ENCODE results near the gene SMIM13. TPM values are rescaled to one million over a fixed set of nuclear protein-coding genes. Genes with fewer than 3 reads are reported as not detected.

SMIM13 gene
- total and polyA plus RNA-seq, 2 donors from 2014 or later: 4.0 to 6.6 TPM

GRCh38 chr6:11136809-11137208 lies 43.2 kb downstream of the SMIM13 start:
- TF ChIP-seq, protein P1, sequence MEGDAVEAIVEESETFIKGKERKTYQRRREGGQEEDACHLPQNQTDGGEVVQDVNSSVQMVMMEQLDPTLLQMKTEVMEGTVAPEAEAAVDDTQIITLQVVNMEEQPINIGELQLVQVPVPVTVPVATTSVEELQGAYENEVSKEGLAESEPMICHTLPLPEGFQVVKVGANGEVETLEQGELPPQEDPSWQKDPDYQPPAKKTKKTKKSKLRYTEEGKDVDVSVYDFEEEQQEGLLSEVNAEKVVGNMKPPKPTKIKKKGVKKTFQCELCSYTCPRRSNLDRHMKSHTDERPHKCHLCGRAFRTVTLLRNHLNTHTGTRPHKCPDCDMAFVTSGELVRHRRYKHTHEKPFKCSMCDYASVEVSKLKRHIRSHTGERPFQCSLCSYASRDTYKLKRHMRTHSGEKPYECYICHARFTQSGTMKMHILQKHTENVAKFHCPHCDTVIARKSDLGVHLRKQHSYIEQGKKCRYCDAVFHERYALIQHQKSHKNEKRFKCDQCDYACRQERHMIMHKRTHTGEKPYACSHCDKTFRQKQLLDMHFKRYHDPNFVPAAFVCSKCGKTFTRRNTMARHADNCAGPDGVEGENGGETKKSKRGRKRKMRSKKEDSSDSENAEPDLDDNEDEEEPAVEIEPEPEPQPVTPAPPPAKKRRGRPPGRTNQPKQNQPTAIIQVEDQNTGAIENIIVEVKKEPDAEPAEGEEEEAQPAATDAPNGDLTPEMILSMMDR (IDR thresholded peaks at IDR 0.05; ENCODE audit: borderline replicate concordance, extremely low read depth, insufficient read depth): no peak
- Histone ChIP-seq H3K27me3 (ENCODE audit: control insufficient read depth, insufficient read depth, low read length) (no peaks in the 10 kb centered on the region), H3K27ac (ENCODE audit: low read depth in 2 of 2, low read length in 2 of 2) (no peak overlapping the region), H3K4me1 (ENCODE audit: control insufficient read depth in 2 of 3, insufficient read depth in 2 of 3, low read depth in 1 of 3, low read length in 3 of 3) (no peaks in the 10 kb centered on the region), H3K9ac (ENCODE audit: low read length in 3 of 3) (no peak overlapping the region), H3K9me3 (ENCODE audit: control insufficient read depth in 2 of 3, insufficient read depth in 1 of 3, low read length in 3 of 3) (no peaks in the 10 kb centered on the region), H3K4me3 (ENCODE audit: low read length in 3 of 3) (no peak overlapping the region), H3K36me3 (ENCODE audit: control insufficient read depth in 2 of 3, insufficient read depth in 3 of 3, low read length in 3 of 3) (peaks cover 0 to 8% (median 5%) of the 10 kb centered on the region in 3 donors)
- FAIRE-seq: no peak
- intact Hi-C loops (cut with DNase I): no loop called here
- no peak for DNase-seq

- no peaks in the 10 kb centered on the region for H3K9me3 ChIP-seq (ENCODE audit: control insufficient read depth in 2 of 3, insufficient read depth in 1 of 3, low read length in 3 of 3)
- H3K36me3 ChIP-seq (ENCODE audit: control insufficient read depth in 2 of 3, insufficient read depth in 3 of 3, low read length in 3 of 3): peaks cover 0 to 8% (median 5%) of the 10 kb centered on the region in 3 donors
- FAIRE-seq (no peak), DNase-seq (no peak)
- H3K27ac ChIP-seq (ENCODE audit: low read depth in 2 of 2, low read length in 2 of 2): no peak overlapping the region
- no peak overlapping the region for H3K9ac ChIP-seq (ENCODE audit: low read length in 3 of 3)
- TF ChIP-seq, protein P1 (IDR thresholded peaks at IDR 0.05; ENCODE audit: borderline replicate concordance, extremely low read depth, insufficient read depth): no peak
- no peak overlapping the region for H3K4me3 ChIP-seq (ENCODE audit: low read length in 3 of 3)
- intact Hi-C loops (cut with DNase I): no loop called here
- H3K27me3 ChIP-seq (ENCODE audit: control insufficient read depth, insufficient read depth, low read length): no peaks in the 10 kb centered on the region
- no peaks in the 10 kb centered on the region for H3K4me1 ChIP-seq (ENCODE audit: control insufficient read depth in 2 of 3, insufficient read depth in 2 of 3, low read depth in 1 of 3, low read length in 3 of 3)
Measured at GRCh38 chr6:11139051-11139960, 45.7 kb downstream of the SMIM13 start.

- TF ChIP-seq, protein P1 (IDR thresholded peaks at IDR 0.05; ENCODE audit: borderline replicate concordance, extremely low read depth, insufficient read depth): no peak
- intact Hi-C loops (cut with DNase I): no loop called here
Measured at GRCh38 chr6:11140056-11140455, 46.4 kb downstream of the SMIM13 start.

More at GRCh38 chr6:11140056-11140455, 46.4 kb downstream of the SMIM13 start:
- FAIRE-seq: no peak
- Histone ChIP-seq H3K27ac (ENCODE audit: low read depth in 2 of 2, low read length in 2 of 2) (no peak overlapping the region), H3K4me3 (ENCODE audit: low read length in 3 of 3) (no peak overlapping the region), H3K27me3 (ENCODE audit: control insufficient read depth, insufficient read depth, low read length) (no peaks in the 10 kb centered on the region), H3K36me3 (ENCODE audit: control insufficient read depth in 2 of 3, insufficient read depth in 3 of 3, low read length in 3 of 3) (peaks cover 0 to 5% (median 4%) of the 10 kb centered on the region in 3 donors), H3K9me3 (ENCODE audit: control insufficient read depth in 2 of 3, insufficient read depth in 1 of 3, low read length in 3 of 3) (no peaks in the 10 kb centered on the region), H3K4me1 (ENCODE audit: control insufficient read depth in 2 of 3, insufficient read depth in 2 of 3, low read depth in 1 of 3, low read length in 3 of 3) (no peaks in the 10 kb centered on the region), H3K9ac (ENCODE audit: low read length in 3 of 3) (no peak overlapping the region)
- no peak for DNase-seq

Data from kidney (tissue), 14 donors.